Measurements from ENCODE around the gene UBXN11.
"Not testable (repeated sequence)": the region's sequence is repeated elsewhere in the genome, so short reads cannot be mapped to it uniquely, and the experiment has no call there.

- TF ChIP-seq POLR2A, CTCF (IDR thresholded peaks at IDR 0.05): not testable (repeated sequence)
Measured at GRCh38 chr1:26333312-26333711, 26.9 kb upstream of the UBXN11 start.
